Activated CD8-positive, alpha-beta memory T cell treated with anti-CD3 and anti-CD28 coated beads, Interleukin-2, amount 10 ng/mL, durations not matched to agents 7 days and 5 days (primary cell): Measurements from ENCODE around the gene CELA3B. TPM values are rescaled to one million over a fixed set of nuclear protein-coding genes. Genes with fewer than 3 reads are reported as not detected.
"Not testable (repeated sequence)": the region's sequence is repeated elsewhere in the genome, so short reads cannot be mapped to it uniquely, and the experiment has no call there.

Experiments used
- ATAC-seq: fragments of 150-1000 bp; cut with Tn5 transposase; one replicate; pipeline ENCODE4 v1.10.0; 2021; ENCODE audit warnings: moderate library complexity
- CTCF ChIA-PET: fragments of 350-600 bp; sonication (Branson Sonifier 250); formaldehyde crosslinking; loops from one replicate; lab custom pipeline; 2021; ENCODE audit warnings: antibody characterized with exemption; lab: Charles Lee
- DNase-seq: peaks from one replicate; pipeline ENCODE4 v3.0.0-alpha.2; 2020
- H3K27ac Mint-ChIP-seq: one replicate; pipeline ENCODE4 v1.8.0; 2021; ENCODE audit warnings: mild to moderate bottlenecking, mixed read lengths
- H3K27me3 Mint-ChIP-seq: one replicate; pipeline ENCODE4 v1.8.0; 2021; ENCODE audit warnings: mixed read lengths
- H3K36me3 Mint-ChIP-seq: one replicate; pipeline ENCODE4 v1.8.0; 2021; ENCODE audit warnings: mild to moderate bottlenecking, mixed read lengths
- H3K4me1 Mint-ChIP-seq: one replicate; pipeline ENCODE4 v1.8.0; 2021; ENCODE audit warnings: mixed read lengths
- H3K4me3 Mint-ChIP-seq: one replicate; pipeline ENCODE4 v1.8.0; 2021; ENCODE audit warnings: mild to moderate bottlenecking, moderate library complexity, mixed read lengths
- H3K9me3 Mint-ChIP-seq: one replicate; pipeline ENCODE4 v1.8.0; 2022; ENCODE audit warnings: low read depth, mixed read lengths
- total RNA-seq, 2 experiments: library from RNA; stranded (reverse); gene quantifications; one replicate each; pipeline ENCODE4 v1.2.3, GENCODE V29; 2021

CELA3B gene
- total RNA-seq, 2 experiments from 2014 or later, result not detected

GRCh38 chr1:22018583-22019559, 42.0 kb downstream of the CELA3B start:
- peak; percentile 90 for ATAC-seq
- H3K4me1 Mint-ChIP-seq, result peaks cover 29% of the 10 kb centered on the region
- H3K27me3 Mint-ChIP-seq, result no peaks in the 10 kb centered on the region
- H3K4me3 Mint-ChIP-seq, result peak overlapping the region; percentile 6
- peak overlapping the region; percentile 75 for H3K27ac Mint-ChIP-seq
- CTCF ChIA-PET, result interaction anchor here (1.2 to 1.9 kb wide), 3 partner anchors 21 to 79 kb away, joined by 3 to 7 read pairs (median 4); partner anchors contain the start of gene CDC42
- H3K36me3 Mint-ChIP-seq, result no peaks in the 10 kb centered on the region
- H3K9me3 Mint-ChIP-seq, result no peaks in the 10 kb centered on the region
- peak; percentile 78 for DNase-seq

GRCh38 chr1:22021061-22021460, 44.2 kb downstream of the CELA3B start:
- H3K4me3 Mint-ChIP-seq, result no peak overlapping the region
- no peak overlapping the region for H3K27ac Mint-ChIP-seq
- CTCF ChIA-PET, result interaction anchor here (0.6 to 5.8 kb wide), 3 partner anchors 19 to 1342 kb away, joined by 3 to 96 read pairs (median 3); partner anchors contain the start of gene CDC42

DNA sequence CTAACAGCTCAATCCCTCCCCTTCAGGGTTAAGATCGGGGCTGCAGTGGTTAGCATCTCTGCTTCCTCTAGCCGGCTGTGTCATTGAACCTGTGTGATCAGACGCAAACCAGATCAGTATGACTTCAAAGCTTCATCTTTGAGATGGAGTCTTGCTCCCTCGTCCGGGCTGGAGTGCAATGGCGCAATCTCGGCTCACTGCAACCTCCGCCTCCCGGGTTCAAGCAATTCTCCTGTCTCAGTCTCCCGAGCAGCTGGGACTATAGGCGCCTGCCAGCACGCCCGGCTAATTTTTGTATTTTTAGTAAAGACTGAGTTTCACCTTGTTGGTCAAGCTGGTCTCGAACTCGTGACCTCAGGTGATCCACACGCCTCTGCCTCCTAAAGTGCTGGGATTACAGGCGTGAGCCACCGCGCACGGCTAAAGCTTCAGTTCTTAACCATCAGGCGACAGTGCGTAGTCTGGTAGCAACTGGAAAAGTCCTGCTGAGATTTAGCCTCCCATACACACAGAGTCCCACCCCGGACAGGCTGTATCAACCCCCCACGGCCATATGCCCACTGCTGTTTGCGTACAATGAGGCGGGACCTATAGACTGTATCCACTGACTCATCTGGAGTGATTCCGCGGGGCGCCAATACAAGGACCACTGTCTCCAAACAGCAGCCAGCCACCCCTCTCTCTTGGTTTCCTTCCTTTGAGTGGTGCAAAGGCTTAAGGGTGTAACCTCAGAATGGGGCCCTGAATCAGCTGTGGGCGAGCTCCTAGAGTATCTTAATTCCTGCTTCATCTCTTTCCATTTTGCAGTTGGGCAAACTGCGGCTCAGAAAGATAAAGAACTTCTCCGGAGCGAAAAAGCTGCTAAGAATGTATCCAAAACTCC, 47.9 kb downstream of the CELA3B start:
- peaks cover 8% of the 10 kb centered on the region for H3K36me3 Mint-ChIP-seq
- DNase-seq (peak; percentile 91), ATAC-seq (peak; percentile 74)
- no peaks in the 10 kb centered on the region for H3K27me3 Mint-ChIP-seq
- CTCF ChIA-PET, result interaction anchor here (0.7 to 5.8 kb wide), 20 partner anchors 10 to 365 kb away, joined by 3 to 96 read pairs (median 4); partner anchors contain the start of genes CDC42 and USP48
- peak overlapping the region; percentile 96 for H3K27ac Mint-ChIP-seq
- H3K4me1 Mint-ChIP-seq, result peaks cover 44% of the 10 kb centered on the region
- peak overlapping the region; percentile 90 for H3K4me3 Mint-ChIP-seq
- no peaks in the 10 kb centered on the region for H3K9me3 Mint-ChIP-seq

More at GRCh38 chr1:22021061-22021460, 44.2 kb downstream of the CELA3B start:
- Mint-ChIP-seq H3K4me1 (peaks cover 38% of the 10 kb centered on the region), H3K27me3 (no peaks in the 10 kb centered on the region), H3K36me3 (peaks cover 3% of the 10 kb centered on the region), H3K9me3 (no peaks in the 10 kb centered on the region)
- no peak for ATAC-seq
- no peak for DNase-seq

DNA sequence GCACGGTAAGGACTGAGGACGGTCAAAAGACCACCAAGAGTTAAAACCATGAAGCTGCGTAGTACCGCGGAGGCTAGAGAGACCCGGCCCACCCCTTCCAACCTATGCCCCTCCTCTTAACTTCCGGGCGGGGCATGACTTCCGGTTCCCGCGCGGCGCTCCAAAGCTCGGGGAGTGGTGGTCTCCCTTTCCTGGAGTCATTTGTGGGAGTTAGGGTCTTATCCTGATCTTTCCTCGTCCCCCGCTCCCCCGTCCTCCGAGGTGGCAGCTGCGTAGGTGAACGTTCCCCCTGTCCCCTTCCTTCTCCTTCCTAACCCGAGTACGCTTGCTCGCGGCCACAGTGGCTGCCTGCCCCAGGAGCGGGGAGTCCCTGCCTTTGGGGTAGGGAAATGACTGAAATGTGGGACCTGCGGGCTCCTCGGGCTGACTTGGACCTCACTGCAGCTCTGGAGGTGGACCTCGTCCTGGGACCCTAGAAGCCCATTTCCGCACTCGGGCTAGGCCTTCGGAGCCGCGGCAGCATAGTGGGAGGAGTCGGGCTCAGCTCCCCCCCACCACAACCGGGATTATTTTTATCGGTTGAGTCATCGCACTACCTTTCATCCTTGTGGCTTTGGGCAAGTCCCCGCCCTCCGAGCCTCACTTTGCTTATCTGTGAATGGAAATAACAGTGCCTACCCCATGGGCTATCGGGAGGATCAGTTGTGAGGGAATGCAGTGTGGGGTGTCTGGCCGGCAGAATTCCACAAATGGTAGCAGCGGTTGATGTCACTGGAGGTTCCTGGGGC, 48.7 kb downstream of the CELA3B start:
- Mint-ChIP-seq H3K27ac (peak overlapping the region; percentile 96), H3K4me3 (peak overlapping the region; percentile 90), H3K27me3 (no peaks in the 10 kb centered on the region), H3K36me3 (peaks cover 8% of the 10 kb centered on the region), H3K9me3 (no peaks in the 10 kb centered on the region), H3K4me1 (peaks cover 48% of the 10 kb centered on the region)
- CTCF ChIA-PET, result interaction anchor here (0.7 to 5.8 kb wide), 10 partner anchors 13 to 242 kb away, joined by 3 to 96 read pairs (median 6); partner anchors contain the start of genes CDC42 and USP48
- DNase-seq (peak; percentile 93), ATAC-seq (peak; percentile 67)

- ATAC-seq (no peak), DNase-seq (no peak)
- H3K27me3 Mint-ChIP-seq, result no peaks in the 10 kb centered on the region
- H3K27ac Mint-ChIP-seq, result peak overlapping the region; percentile 96
- H3K4me1 Mint-ChIP-seq, result peaks cover 50% of the 10 kb centered on the region
- H3K9me3 Mint-ChIP-seq, result no peaks in the 10 kb centered on the region
- peaks cover 8% of the 10 kb centered on the region for H3K36me3 Mint-ChIP-seq
- CTCF ChIA-PET, result interaction anchor here (2.4 to 5.0 kb wide), 2 partner anchors 12 to 26 kb away, joined by 7 to 31 read pairs; partner anchors contain the start of gene CDC42
- H3K4me3 Mint-ChIP-seq, result peak overlapping the region; percentile 90
Observed at GRCh38 chr1:22026924-22027289, 50.1 kb downstream of the CELA3B start.

DNA sequence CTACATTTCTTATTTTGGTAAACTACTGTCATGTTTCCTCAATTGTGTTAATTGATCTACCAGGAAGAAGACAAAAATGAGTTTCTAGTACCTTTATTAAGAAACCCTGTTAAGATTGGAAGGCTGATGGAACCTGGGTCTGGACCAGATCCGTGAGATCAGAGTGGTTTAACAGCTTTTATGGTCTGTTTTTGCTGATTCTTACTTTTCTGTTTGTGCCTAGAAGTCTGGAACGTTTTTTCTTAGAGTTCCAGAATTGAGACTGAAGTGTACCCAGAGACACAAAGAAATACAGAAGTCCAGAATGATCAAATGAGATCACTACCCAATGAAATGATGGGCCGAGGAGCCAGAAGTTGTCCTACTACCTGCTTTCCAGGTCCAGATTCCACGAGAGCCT, 53.2 kb downstream of the CELA3B start:
- ATAC-seq, result no peak
- CTCF ChIA-PET, result interaction anchor here (0.7 to 5.0 kb wide), 3 partner anchors 9 to 714 kb away, joined by 3 to 31 read pairs (median 6); partner anchors contain the start of gene CDC42

DNA sequence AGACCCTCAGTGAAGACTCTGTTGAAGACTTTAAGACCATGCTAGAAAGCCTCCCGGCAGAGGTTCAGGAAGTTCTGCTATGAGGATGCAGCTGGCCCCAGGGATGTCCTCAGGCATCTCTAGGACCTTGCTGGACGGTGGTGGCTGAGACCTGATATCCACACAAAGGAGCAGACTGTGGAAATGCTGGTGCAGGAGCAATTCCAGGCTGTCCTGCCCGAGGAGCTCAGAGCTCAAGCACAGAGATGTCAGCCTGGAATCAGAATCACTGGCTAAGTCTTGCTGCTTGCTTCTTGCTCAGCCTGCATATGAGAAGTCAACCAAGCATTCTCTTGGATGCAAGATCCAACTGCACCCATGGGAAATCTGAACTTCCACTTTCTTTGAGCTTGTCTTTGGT, 53.7 kb downstream of the CELA3B start:
- DNase-seq (no peak), ATAC-seq (no peak)
- H3K27ac Mint-ChIP-seq, result no peak overlapping the region
- CTCF ChIA-PET, result interaction anchor here (0.7 to 5.0 kb wide), 3 partner anchors 8 to 714 kb away, joined by 3 to 31 read pairs (median 6); partner anchors contain the start of gene CDC42
- no peaks in the 10 kb centered on the region for H3K9me3 Mint-ChIP-seq
- H3K4me3 Mint-ChIP-seq, result no peak overlapping the region
- H3K4me1 Mint-ChIP-seq, result peaks cover 32% of the 10 kb centered on the region
- H3K36me3 Mint-ChIP-seq, result peaks cover 8% of the 10 kb centered on the region
- H3K27me3 Mint-ChIP-seq, result no peaks in the 10 kb centered on the region

More for the DNA sequence above, 53.2 kb downstream of the CELA3B start:
- peaks cover 32% of the 10 kb centered on the region for H3K4me1 Mint-ChIP-seq
- DNase-seq, result no peak
- no peaks in the 10 kb centered on the region for H3K9me3 Mint-ChIP-seq
- peaks cover 8% of the 10 kb centered on the region for H3K36me3 Mint-ChIP-seq
- no peak overlapping the region for H3K4me3 Mint-ChIP-seq
- H3K27me3 Mint-ChIP-seq, result no peaks in the 10 kb centered on the region
- H3K27ac Mint-ChIP-seq, result no peak overlapping the region

- Mint-ChIP-seq H3K4me3 (no peak overlapping the region), H3K36me3 (peaks cover 5% of the 10 kb centered on the region), H3K27me3 (no peaks in the 10 kb centered on the region), H3K27ac (no peak overlapping the region), H3K9me3 (no peaks in the 10 kb centered on the region), H3K4me1 (peaks cover 26% of the 10 kb centered on the region)
- ATAC-seq (peak; percentile 23), DNase-seq (no peak)
- CTCF ChIA-PET, result interaction anchor here (0.7 to 5.0 kb wide), 4 partner anchors 7 to 23 kb away, joined by 3 to 31 read pairs (median 4); partner anchors contain the start of gene CDC42
Observed at GRCh38 chr1:22031214-22031962, 54.6 kb downstream of the CELA3B start.

DNA sequence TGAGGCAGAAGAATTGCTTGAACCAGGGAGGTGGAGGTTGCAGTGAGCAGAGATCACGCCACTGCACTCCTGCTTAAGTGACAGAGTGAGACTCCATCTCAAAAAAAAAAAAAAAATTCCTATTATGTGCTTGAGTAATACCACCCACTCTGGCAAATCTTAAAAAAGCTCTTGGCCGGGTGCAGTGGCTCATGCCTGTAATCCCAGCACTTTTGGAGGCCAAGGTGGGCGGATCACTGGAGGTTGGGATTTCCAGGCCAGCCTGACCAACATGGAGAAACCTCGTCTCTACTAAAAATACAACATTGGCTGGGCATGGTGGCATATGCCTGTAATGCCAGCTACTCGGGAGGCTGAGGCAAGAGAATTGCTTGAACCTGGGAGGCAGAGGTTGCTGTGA, 58.0 kb downstream of the CELA3B start:
- CTCF ChIA-PET, H3K36me3 Mint-ChIP-seq, H3K27ac Mint-ChIP-seq, H3K27me3 Mint-ChIP-seq, DNase-seq, H3K4me3 Mint-ChIP-seq, H3K9me3 Mint-ChIP-seq, ATAC-seq: not testable (repeated sequence)
- H3K4me1 Mint-ChIP-seq, result peaks cover 29% of the 10 kb centered on the region

DNA sequence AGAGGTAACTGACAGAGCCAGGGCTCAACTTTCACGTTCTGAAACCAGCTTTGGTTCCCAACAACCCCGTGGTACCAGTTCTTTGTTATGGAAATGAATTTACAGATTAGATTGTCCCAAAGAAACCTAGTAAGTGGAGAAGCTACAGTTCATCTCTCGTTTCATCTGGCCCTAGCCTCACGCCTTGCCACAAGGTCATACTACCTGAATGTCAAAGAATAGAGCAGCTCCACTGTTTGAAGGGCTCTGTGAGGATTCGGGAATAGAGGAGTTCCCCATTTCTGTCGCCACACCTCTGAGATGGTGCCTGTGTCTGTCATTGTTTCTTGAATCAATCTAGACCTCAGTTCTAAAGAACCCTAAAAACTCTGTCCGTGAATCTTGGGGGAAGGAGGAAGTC, 60.7 kb downstream of the CELA3B start:
- no peaks in the 10 kb centered on the region for H3K27me3 Mint-ChIP-seq
- CTCF ChIA-PET, result interaction anchor here (1.4 to 5.0 kb wide), 3 partner anchors 8 to 14 kb away, joined by 3 to 56 read pairs (median 31); no protein-coding TSS in a partner anchor
- no peak for ATAC-seq
- H3K4me1 Mint-ChIP-seq, result peaks cover 34% of the 10 kb centered on the region
- H3K27ac Mint-ChIP-seq, result peak overlapping the region; percentile 73
- no peak overlapping the region for H3K4me3 Mint-ChIP-seq
- no peaks in the 10 kb centered on the region for H3K36me3 Mint-ChIP-seq
- no peaks in the 10 kb centered on the region for H3K9me3 Mint-ChIP-seq
- no peak for DNase-seq

- no peaks in the 10 kb centered on the region for H3K9me3 Mint-ChIP-seq
- no peak overlapping the region for H3K4me3 Mint-ChIP-seq
- no peaks in the 10 kb centered on the region for H3K27me3 Mint-ChIP-seq
- peaks cover 39% of the 10 kb centered on the region for H3K4me1 Mint-ChIP-seq
- peak overlapping the region; percentile 73 for H3K27ac Mint-ChIP-seq
- CTCF ChIA-PET, result interaction anchor here (1.4 to 5.0 kb wide), 4 partner anchors 9 to 17 kb away, joined by 3 to 56 read pairs (median 18); no protein-coding TSS in a partner anchor
- H3K36me3 Mint-ChIP-seq, result no peaks in the 10 kb centered on the region
- ATAC-seq (no peak), DNase-seq (no peak)
Observed at GRCh38 chr1:22038036-22038435, 61.2 kb downstream of the CELA3B start.
